Panc1 (cell line): ENCODE data around the gene NR2C2.

ENCODE experiments used
- CTCF ChIP-seq: fragments of 450-650 bp; IDR thresholded peaks from 2 replicates; pipeline ENCODE4 v1.5.1; 2017; ENCODE audit warnings: mild to moderate bottlenecking
- POLR2AphosphoS5 ChIP-seq: IDR thresholded peaks from 2 replicates; pipeline ENCODE4 v1.6.1; 2012; ENCODE audit warnings: mild to moderate bottlenecking, low read depth, low read length, moderate library complexity
- SIN3A ChIP-seq: IDR thresholded peaks from 2 replicates; pipeline ENCODE4 v1.6.1; 2012; ENCODE audit warnings: low read depth, mild to moderate bottlenecking, low read length, moderate library complexity, borderline replicate concordance; ENCODE audit not compliant: insufficient read depth
- TCF7L2 ChIP-seq: IDR thresholded peaks from 2 replicates; pipeline ENCODE4 v1.6.1; 2011; ENCODE audit warnings: mild to moderate bottlenecking, low read depth, low read length, inconsistent platforms

GRCh38 chr3:15023719-15024118 is 76.3 kb downstream of the NR2C2 start:
- TF ChIP-seq SIN3A (no peak), CTCF (no peak), POLR2AphosphoS5 (no peak), TCF7L2 (no peak)
